Measurements from ENCODE around the gene CHRM1.

GRCh38 chr11:62922653-62923431 lies 1.7 kb upstream of the CHRM1 start:
- TF ChIP-seq, protein P1, sequence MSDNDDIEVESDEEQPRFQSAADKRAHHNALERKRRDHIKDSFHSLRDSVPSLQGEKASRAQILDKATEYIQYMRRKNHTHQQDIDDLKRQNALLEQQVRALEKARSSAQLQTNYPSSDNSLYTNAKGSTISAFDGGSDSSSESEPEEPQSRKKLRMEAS (IDR thresholded peaks at IDR 0.05): no peak
- TF ChIP-seq, protein P2, sequence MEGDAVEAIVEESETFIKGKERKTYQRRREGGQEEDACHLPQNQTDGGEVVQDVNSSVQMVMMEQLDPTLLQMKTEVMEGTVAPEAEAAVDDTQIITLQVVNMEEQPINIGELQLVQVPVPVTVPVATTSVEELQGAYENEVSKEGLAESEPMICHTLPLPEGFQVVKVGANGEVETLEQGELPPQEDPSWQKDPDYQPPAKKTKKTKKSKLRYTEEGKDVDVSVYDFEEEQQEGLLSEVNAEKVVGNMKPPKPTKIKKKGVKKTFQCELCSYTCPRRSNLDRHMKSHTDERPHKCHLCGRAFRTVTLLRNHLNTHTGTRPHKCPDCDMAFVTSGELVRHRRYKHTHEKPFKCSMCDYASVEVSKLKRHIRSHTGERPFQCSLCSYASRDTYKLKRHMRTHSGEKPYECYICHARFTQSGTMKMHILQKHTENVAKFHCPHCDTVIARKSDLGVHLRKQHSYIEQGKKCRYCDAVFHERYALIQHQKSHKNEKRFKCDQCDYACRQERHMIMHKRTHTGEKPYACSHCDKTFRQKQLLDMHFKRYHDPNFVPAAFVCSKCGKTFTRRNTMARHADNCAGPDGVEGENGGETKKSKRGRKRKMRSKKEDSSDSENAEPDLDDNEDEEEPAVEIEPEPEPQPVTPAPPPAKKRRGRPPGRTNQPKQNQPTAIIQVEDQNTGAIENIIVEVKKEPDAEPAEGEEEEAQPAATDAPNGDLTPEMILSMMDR (IDR thresholded peaks at IDR 0.05 in 2 of 3, conservative IDR thresholded peaks at IDR 0.05 in 1 of 3; ENCODE audit: borderline replicate concordance in 1 of 3, insufficient read depth in 1 of 3, low read depth in 2 of 3, low read length in 2 of 3): peak in 2 of 3 experiments; percentile 46 to 60; a peak in 4 of 6 replicates
- TF ChIP-seq EGR1 (IDR thresholded peaks at IDR 0.05; ENCODE audit: low read depth): no peak
- TF ChIP-seq, protein P3, sequence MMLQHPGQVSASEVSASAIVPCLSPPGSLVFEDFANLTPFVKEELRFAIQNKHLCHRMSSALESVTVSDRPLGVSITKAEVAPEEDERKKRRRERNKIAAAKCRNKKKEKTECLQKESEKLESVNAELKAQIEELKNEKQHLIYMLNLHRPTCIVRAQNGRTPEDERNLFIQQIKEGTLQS (IDR thresholded peaks at IDR 0.05): no peak
